ENCODE measurements around the gene MYO5C.

The MYO5C gene

GRCh38 chr15:52220937-52221660 is 74.5 kb downstream of the MYO5C start:
- in situ Hi-C loops (cut with MboI; ENCODE audit: low sequenced_read_pairs): no loop called here

DNA sequence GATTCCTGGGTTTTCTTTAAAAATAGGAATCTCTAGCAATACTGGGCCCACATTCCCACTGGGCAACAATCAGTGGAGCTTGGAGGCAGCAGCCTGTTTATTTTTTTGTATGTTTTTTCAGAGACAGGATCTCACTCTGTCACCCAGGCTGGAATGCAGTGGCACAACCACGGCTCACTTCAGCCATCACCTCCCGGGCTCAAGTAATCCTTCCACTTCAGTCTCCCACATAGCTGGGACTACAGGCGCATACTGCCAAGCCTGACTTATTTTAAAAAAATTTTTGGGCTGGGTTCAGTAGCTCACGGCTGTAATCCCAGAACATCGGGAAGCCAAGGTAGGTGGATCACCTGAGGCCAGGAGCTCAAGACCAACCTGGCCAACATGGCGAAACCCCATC is 75.4 kb downstream of the MYO5C start:
- in situ Hi-C loops (cut with MboI; ENCODE audit: low sequenced_read_pairs): no loop called here

DNA sequence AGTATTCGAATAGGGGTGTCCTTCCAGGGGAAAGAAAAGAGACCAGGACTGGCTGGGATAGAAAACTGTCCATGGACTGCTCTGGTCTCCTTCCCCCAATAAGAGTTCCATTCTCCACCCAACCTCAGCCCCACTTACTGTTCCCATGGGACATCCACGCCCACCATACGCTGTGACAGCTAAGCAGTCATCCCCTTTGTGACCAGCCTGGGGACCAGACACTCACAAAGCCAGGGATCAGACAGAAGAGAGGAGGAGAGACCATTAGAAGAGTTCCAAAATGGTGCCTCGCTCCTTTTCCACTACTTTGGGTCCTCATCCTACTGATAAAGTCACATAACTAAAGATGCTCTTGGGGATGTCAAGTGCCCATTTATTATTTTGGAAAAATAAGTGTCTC is 76.8 kb downstream of the MYO5C start:
- in situ Hi-C loops (cut with MboI; ENCODE audit: low sequenced_read_pairs): no loop called here

DNA sequence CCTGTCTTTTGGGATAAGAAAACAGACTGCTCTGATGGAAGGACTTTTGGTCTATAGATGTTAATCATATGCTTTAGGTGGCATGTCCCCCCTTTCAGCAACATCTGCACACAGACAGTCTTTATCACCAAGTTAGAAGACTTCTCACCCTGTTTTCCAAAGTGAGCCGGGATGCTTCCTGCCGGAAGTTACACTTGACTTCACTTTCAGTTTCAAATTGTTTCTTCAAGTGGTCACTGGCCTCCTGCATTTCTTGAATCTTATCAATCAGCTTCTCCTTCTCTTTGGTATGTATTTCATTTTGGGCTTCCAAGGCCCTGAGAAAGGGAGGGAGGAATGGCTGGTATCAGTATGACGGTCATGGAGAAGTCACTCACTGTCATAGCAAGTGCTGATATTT is 77.2 kb downstream of the MYO5C start:
- in situ Hi-C loops (cut with MboI; ENCODE audit: low sequenced_read_pairs): no loop called here

- in situ Hi-C loops (cut with MboI; ENCODE audit: low sequenced_read_pairs): no loop called here
Observed at GRCh38 chr15:52217186-52217585, 78.4 kb downstream of the MYO5C start.

DNA sequence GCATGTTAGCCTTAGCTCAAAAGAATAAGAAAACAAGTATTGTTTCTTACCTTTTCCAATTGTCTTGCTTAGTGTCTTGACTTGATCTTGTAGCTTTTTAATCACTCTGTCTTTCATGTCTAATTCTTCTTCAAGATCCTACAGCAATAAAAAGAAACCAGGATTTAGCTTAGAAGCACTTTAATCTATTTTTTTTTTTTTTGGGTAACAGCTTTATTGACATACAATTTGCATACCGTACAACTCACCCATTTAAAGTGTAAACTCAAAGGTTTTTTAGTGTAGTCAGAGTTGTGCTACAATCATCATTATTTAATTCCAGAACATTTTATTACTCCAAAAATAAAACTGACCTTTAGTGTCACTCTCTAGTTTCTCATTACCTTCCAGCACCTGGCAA is 81.1 kb downstream of the MYO5C start:
- in situ Hi-C loops (cut with MboI; ENCODE audit: low sequenced_read_pairs): no loop called here

- in situ Hi-C loops (cut with MboI; ENCODE audit: low sequenced_read_pairs): no loop called here
Observed at GRCh38 chr15:52213206-52213605, 82.4 kb downstream of the MYO5C start.

- in situ Hi-C loops (cut with MboI; ENCODE audit: low sequenced_read_pairs): no loop called here
Observed at GRCh38 chr15:52208306-52208946, 87.2 kb downstream of the MYO5C start.

DNA sequence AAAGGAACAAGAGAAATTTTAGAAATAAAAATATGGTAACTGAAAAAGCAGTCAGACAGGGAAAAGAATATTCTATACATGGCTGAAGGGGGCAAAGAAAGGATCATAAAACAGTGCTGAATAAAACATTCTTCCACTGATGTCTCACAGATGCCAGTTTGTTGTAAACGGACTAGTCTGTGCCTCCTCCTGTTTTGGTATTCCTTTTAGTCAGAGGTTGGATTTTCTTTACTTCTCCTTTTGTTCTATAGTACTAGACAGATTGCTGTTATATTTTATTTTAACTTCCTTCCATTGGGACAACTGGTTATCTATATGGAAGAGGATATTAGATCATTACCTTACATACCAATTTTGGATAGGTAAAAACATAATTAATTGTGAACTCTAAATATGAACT is 88.4 kb downstream of the MYO5C start:
- in situ Hi-C loops (cut with MboI; ENCODE audit: low sequenced_read_pairs): no loop called here

DNA sequence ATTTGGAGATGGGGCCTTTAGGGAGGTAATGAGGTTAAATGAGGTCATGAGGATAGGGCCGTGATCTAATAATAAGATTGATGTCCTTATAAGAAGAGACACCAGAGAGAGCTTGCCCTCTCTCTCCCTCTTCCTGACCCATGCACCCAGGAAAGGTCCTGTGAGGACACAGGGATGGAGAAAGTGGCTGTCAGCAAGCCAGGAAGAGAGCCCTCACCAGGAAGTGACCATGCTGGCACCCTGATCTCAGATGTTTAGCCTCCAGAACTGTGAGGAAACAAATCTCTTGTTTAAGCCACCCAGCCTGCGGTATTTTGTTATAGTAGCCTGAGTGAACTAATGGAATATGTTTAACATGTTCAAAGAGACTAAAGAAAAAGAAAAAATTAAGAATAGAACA is 89.2 kb downstream of the MYO5C start:
- in situ Hi-C loops (cut with MboI; ENCODE audit: low sequenced_read_pairs): no loop called here

DNA sequence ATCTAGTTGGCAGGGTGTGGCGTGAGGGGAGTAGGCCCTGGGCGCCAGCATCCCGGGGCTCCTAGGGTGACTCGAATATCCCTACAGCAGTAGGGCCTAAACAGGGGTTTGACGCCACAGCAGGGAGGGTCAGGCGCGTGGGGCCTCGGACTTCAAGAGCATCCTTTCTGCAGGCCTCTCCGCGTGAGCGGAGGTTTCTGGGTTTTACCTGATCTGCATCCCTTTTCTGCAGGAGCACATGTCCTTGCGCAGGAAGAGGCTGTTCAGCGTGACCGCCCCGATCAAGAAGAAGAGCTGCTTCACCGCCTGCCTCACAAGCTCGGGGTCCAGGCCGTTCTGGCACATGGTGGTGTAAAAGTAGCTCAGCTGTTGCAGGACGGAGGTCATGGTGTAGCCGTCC is 90.9 kb downstream of the MYO5C start:
- in situ Hi-C loops (cut with MboI; ENCODE audit: low sequenced_read_pairs): no loop called here

DNA sequence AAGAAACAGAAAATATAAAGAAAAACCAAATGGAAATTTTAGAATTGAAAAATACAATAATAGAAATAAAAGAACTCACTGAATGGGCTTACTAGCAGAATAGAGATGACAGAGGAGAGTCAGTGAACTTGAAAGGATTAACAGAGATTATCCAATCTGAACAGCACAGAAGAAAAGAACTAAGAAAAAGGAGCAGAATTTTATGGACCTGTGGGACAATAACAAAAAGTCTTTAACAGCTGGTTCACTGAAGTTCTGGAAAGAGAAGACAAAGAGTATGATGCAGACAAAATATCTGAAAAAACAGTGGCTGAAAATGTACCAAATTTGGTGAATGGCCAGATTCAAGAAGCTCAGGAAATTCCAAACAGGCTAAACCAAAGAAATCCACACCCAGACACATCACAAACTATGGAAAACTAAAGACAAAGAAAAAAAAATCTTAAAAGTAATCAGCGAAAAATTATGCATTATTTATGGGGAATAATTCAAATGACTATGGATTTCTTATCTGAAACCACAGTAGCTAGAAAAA is 94.7 kb downstream of the MYO5C start:
- in situ Hi-C loops (cut with MboI; ENCODE audit: low sequenced_read_pairs): no loop called here

DNA sequence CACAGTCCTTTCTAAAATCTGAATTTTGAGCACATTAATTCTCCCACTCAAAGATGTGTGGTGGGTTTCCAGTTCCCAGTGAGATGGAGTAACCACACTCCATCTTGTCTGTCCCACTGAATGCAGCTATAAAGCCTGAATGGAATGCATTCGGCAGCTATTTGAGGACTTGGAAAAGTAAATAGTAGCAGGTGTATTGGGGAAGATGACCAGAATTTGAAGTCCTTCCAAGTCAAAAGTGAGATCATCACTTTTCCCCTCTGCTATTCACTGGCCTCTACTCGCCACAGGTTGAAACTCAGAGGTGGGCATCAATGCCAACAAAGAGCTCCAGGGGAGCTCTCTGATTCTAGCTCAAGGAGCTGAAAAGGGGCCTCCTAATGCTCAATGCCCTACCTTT is 96.3 kb downstream of the MYO5C start:
- in situ Hi-C loops (cut with MboI; ENCODE audit: low sequenced_read_pairs): no loop called here

DNA sequence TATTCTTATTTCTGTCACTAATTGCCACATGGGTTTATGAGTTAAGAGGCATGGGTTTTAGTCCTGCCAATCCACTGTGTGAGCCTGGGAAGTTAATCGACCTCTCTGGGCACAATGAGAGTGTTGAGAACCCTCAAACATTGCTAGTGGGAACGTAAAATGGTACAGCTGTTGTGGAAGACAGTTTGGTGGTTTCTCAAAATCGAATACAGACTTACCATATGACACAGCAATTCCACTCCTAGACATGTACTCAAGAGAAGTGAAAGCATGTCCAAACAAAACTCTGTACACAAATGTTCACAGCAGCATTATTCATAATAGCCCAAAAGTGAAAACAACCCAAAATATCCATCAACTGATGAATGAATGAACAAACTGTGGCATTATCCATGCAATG is 98.7 kb downstream of the MYO5C start:
- in situ Hi-C loops (cut with MboI; ENCODE audit: low sequenced_read_pairs): no loop called here

GRCh38 chr15:52193791-52194190 is 101.8 kb downstream of the MYO5C start:
- in situ Hi-C loops (cut with MboI; ENCODE audit: low sequenced_read_pairs): no loop called here

- in situ Hi-C loops (cut with MboI; ENCODE audit: low sequenced_read_pairs): no loop called here
Observed at GRCh38 chr15:52193321-52193720, 102.3 kb downstream of the MYO5C start.

- in situ Hi-C loops (cut with MboI; ENCODE audit: low sequenced_read_pairs): no loop called here
Observed at GRCh38 chr15:52191207-52191606, 104.4 kb downstream of the MYO5C start, which contains the start of gene GNB5. TSS of gene GNB5 (minus strand) at chr15:52191392. CDS start at chr15:52184676, 6,716 bp downstream.

DNA sequence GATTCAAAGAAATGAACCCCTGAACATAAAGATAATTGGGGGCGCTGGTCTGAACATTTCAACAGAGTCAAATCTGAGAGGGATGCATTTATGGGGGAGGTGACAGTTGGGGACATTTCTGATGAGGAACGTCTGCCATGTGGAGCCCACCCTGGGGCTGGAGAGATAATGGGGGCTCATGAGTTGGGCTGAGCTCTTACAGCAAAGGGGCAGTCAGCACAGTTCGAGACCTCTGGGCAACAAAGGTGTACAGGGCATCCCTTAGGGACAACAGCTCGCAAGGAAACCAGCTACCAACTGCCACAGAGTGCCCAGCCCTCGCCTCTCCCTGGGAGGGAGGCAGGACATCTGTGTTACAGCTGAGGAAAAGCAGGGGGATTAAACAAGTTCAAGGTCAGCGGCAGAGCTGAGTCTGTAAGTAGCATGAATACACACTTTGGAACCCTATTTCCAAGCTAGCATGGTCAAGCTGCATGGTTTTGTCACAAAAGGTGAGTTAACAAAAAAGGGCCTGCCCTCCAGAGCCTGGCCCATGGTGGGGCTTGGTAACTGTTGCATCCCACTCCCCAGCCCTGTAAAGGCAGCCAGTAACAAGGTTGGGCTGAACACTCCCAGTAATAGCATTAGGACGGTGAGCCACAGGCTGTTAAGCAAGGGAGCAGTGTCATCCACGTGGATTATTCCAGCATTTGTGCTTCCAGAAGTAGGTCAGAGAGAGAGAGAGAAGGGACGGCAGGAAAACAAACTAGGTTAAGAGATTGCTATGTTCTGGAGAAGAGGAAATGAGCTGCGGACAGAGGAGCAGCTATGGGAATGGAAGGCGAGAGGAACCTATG is 108.7 kb downstream of the MYO5C start:
- in situ Hi-C loops (cut with MboI; ENCODE audit: low sequenced_read_pairs): no loop called here

DNA sequence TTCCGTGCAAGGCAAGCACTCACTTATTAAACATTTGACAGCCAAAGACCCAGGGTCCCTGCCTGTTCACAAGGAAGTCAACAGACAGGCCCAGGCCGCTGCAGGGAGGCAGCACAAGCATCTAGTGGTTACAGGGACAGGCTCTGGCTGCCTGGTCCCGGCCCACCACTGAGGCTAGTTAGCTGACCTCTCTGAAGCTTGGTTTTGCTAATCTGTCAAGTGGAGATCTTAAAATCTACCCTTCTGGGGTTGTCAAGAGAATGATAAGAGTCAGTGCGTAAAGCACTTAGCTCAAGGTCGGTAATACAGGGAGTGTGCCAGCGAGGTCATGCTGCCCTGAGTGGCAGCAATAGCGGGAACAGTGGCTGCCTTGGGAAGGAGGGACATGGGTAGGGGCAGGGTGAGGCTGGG is 110.4 kb downstream of the MYO5C start:
- in situ Hi-C loops (cut with MboI; ENCODE audit: low sequenced_read_pairs): no loop called here

DNA sequence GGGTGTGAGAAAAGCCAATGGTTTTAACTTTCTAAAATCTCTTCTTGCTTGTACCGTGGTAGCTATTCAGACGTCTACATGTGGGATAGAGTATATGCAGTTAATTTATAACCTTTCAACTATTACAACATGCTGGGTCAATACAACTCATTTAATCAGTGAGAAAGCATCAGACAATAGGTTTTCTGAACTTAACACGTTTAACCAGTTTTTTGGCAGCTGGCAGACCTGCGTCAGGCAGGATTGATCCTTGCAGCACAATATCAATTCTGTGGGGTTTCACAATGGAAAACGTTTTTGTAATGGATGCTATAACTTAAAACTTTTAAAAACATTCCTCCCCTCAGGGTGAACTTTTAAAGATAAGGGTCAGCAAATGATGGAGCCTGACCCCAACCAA is 110.9 kb downstream of the MYO5C start:
- in situ Hi-C loops (cut with MboI; ENCODE audit: low sequenced_read_pairs): no loop called here

GRCh38 chr15:52183562-52184173 is 111.9 kb downstream of the MYO5C start:
- in situ Hi-C loops (cut with MboI; ENCODE audit: low sequenced_read_pairs): no loop called here
